ENCODE data around the gene ANKRD55.

DNA sequence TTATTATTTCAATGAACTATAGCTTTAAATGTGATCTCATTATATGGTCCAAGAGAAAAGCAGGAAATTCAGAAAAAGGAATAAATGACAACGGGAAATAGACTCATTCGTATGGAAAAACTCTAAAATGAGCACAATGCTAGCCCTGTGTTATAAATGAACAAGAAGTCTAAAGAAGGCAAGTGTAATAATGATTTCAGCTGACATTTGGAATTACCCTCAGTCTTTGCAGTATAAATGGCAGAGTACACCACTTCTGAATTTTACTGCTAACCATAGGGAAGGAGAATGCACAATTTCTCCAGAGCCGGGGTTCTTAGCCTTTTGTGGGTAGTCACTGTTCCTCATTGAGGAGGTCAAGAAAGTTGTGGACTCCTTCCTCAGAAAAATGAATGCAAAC lies 93.1 kb downstream of the ANKRD55 start:
- TF ChIP-seq POLR2AphosphoS5 (IDR thresholded peaks at IDR 0.05; ENCODE audit: low read depth, low read length), result no peak
- TF ChIP-seq, protein P1, sequence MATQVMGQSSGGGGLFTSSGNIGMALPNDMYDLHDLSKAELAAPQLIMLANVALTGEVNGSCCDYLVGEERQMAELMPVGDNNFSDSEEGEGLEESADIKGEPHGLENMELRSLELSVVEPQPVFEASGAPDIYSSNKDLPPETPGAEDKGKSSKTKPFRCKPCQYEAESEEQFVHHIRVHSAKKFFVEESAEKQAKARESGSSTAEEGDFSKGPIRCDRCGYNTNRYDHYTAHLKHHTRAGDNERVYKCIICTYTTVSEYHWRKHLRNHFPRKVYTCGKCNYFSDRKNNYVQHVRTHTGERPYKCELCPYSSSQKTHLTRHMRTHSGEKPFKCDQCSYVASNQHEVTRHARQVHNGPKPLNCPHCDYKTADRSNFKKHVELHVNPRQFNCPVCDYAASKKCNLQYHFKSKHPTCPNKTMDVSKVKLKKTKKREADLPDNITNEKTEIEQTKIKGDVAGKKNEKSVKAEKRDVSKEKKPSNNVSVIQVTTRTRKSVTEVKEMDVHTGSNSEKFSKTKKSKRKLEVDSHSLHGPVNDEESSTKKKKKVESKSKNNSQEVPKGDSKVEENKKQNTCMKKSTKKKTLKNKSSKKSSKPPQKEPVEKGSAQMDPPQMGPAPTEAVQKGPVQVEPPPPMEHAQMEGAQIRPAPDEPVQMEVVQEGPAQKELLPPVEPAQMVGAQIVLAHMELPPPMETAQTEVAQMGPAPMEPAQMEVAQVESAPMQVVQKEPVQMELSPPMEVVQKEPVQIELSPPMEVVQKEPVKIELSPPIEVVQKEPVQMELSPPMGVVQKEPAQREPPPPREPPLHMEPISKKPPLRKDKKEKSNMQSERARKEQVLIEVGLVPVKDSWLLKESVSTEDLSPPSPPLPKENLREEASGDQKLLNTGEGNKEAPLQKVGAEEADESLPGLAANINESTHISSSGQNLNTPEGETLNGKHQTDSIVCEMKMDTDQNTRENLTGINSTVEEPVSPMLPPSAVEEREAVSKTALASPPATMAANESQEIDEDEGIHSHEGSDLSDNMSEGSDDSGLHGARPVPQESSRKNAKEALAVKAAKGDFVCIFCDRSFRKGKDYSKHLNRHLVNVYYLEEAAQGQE (IDR thresholded peaks at IDR 0.05; ENCODE audit: insufficient read depth in 1 of 2, low read depth in 2 of 2, low read length in 2 of 2), result no peak
- TF ChIP-seq SIN3A (IDR thresholded peaks at IDR 0.05; ENCODE audit: borderline replicate concordance, insufficient read depth, low read length), result no peak
